Activated CD8-positive, alpha-beta memory T cell treated with anti-CD3 and anti-CD28 coated beads, Interleukin-2, amount 50 U/mL, for 48 hours (primary cell): ENCODE results near the gene BICC1.

Experiments used
- DNase-seq: peaks from one replicate; pipeline ENCODE4 v3.0.0-alpha.2; 2020

The BICC1 gene

GRCh38 chr10:58715061-58715460 is 202.4 kb downstream of the BICC1 start:
- no peak for DNase-seq

- no peak for DNase-seq
These were observed 205.9 kb downstream of the BICC1 start for GRCh38 chr10:58718596-58718995.

- DNase-seq, result no peak
These were observed 209.1 kb downstream of the BICC1 start for GRCh38 chr10:58721601-58722281.

GRCh38 chr10:58723186-58723585 is 210.5 kb downstream of the BICC1 start:
- DNase-seq, result no peak

- DNase-seq, result no peak
These were observed 211.3 kb downstream of the BICC1 start for GRCh38 chr10:58723966-58724365.

GRCh38 chr10:58724781-58725180 is 212.1 kb downstream of the BICC1 start:
- DNase-seq, result no peak

GRCh38 chr10:58725901-58726300 is 213.2 kb downstream of the BICC1 start:
- no peak for DNase-seq

GRCh38 chr10:58727633-58728032 is 215.0 kb downstream of the BICC1 start:
- no peak for DNase-seq

GRCh38 chr10:58731276-58731675 is 218.6 kb downstream of the BICC1 start:
- DNase-seq, result no peak

GRCh38 chr10:58733436-58733835 is 220.8 kb downstream of the BICC1 start:
- DNase-seq, result no peak

GRCh38 chr10:58734116-58734515 is 221.4 kb downstream of the BICC1 start:
- no peak for DNase-seq

GRCh38 chr10:58734664-58735063 is 222.0 kb downstream of the BICC1 start:
- DNase-seq, result no peak

- no peak for DNase-seq
These were observed 222.4 kb downstream of the BICC1 start for GRCh38 chr10:58735087-58735486.

- no peak for DNase-seq
These were observed 228.1 kb downstream of the BICC1 start for GRCh38 chr10:58740620-58741369.

GRCh38 chr10:58741673-58742072 is 229.0 kb downstream of the BICC1 start:
- no peak for DNase-seq

- DNase-seq, result no peak
These were observed 229.5 kb downstream of the BICC1 start for GRCh38 chr10:58742141-58742540.

- no peak for DNase-seq
These were observed 230.9 kb downstream of the BICC1 start for GRCh38 chr10:58743466-58744115.

- DNase-seq, result no peak
These were observed 234.0 kb downstream of the BICC1 start for GRCh38 chr10:58746474-58747185.

GRCh38 chr10:58747687-58748086 is 235.0 kb downstream of the BICC1 start:
- no peak for DNase-seq

GRCh38 chr10:58752665-58753064 is 240.0 kb downstream of the BICC1 start:
- no peak for DNase-seq

GRCh38 chr10:58753425-58753824 is 240.8 kb downstream of the BICC1 start:
- DNase-seq, result no peak

GRCh38 chr10:58754469-58755339 is 242.0 kb downstream of the BICC1 start:
- no peak for DNase-seq

GRCh38 chr10:58755340-58755610 is 242.6 kb downstream of the BICC1 start:
- DNase-seq, result no peak
